Lower leg skin (tissue), 4 donors: ENCODE measurements around the gene GABBR2. TPM values are rescaled to one million over a fixed set of nuclear protein-coding genes. Genes with fewer than 3 reads are reported as not detected.

ENCODE experiments used
- DNase-seq, 2 donors: peaks; one replicate each; pipeline ENCODE4 v3.0.0-alpha.2; 2019; ENCODE audit warnings: low spot score in 2 of 2
- H3K4me3 ChIP-seq: fragments of 200-600 bp; sonication (generic); 2 replicates; pipeline ENCODE4 v1.5.1; 2017; ENCODE audit warnings: mild to moderate bottlenecking, low read depth; ENCODE audit not compliant: poor library complexity, severe bottlenecking
- CTCF ChIP-seq, 3 donors: fragments of 450-650 bp; IDR thresholded peaks; one replicate each; pipeline ENCODE4 v1.5.1; 2016; ENCODE audit warnings: antibody characterized with exemption in 3 of 3, mild to moderate bottlenecking in 3 of 3, moderate library complexity in 2 of 3
- POLR2A ChIP-seq, 2 donors: fragments of 450-650 bp; IDR thresholded peaks; one replicate each; pipeline ENCODE4 v1.6.1; 2016 to 2017; ENCODE audit warnings: antibody characterized with exemption in 2 of 2, mild to moderate bottlenecking in 1 of 2, moderate library complexity in 1 of 2
- WGBS, 2 donors: methylation state at CpG; one replicate each; pipeline ENCODE4 v1.1.5; 2018; 5-methylcytosine and 5-hydroxymethylcytosine counted together
- intact Hi-C: fragments of 100-400 bp; cut with DNase I; formaldehyde crosslinking; loops from one replicate; pipeline ENCODE4 v1.15.0; 2023; ENCODE audit warnings: low total_unique reads
- total RNA-seq, 4 donors: library from RNA; depleted of rRNA; stranded (reverse); fragments of >200 nt; gene quantifications; one replicate each; pipeline ENCODE4 v1.1.0, GENCODE V29; 2016

The GABBR2 gene
- total RNA-seq, 4 donors from 2014 or later, result 0.23 to 4.2 TPM; not detected in 2

GRCh38 chr9:98391867-98392266 lies 316.9 kb downstream of the GABBR2 start:
- H3K4me3 ChIP-seq, result no peak overlapping the region
- intact Hi-C loops, result no loop called here
- WGBS, 2 donors, result 54 to 55% methylated on average over 6 of the region's 6 CpGs
- DNase-seq, result no peak
- TF ChIP-seq POLR2A (IDR thresholded peaks at IDR 0.05), result no peak
- no peak for TF ChIP-seq CTCF (IDR thresholded peaks at IDR 0.05)

- intact Hi-C loops, result no loop called here
- H3K4me3 ChIP-seq, result no peak overlapping the region
- WGBS, 2 donors, result 87 to 90% methylated on average over 7 of the region's 7 CpGs
- no peak for TF ChIP-seq CTCF (IDR thresholded peaks at IDR 0.05)
- no peak for TF ChIP-seq POLR2A (IDR thresholded peaks at IDR 0.05)
- DNase-seq, result no peak
These were observed 317.3 kb downstream of the GABBR2 start for GRCh38 chr9:98391406-98391805.

GRCh38 chr9:98385751-98386150 lies 323.0 kb downstream of the GABBR2 start:
- no peak for DNase-seq
- intact Hi-C loops, result no loop called here
- no peak overlapping the region for H3K4me3 ChIP-seq
- 78 to 81% methylated on average over 3 of the region's 3 CpGs for WGBS, 2 donors
- no peak for TF ChIP-seq POLR2A (IDR thresholded peaks at IDR 0.05)
- TF ChIP-seq CTCF (IDR thresholded peaks at IDR 0.05), result no peak

- 58 to 72% methylated on average over 4 of the region's 4 CpGs for WGBS, 2 donors
- DNase-seq, result no peak
These were observed 325.0 kb downstream of the GABBR2 start for GRCh38 chr9:98383758-98384157.

GRCh38 chr9:98381311-98382103 lies 327.2 kb downstream of the GABBR2 start:
- no peak overlapping the region for H3K4me3 ChIP-seq
- WGBS, 2 donors, result 91% methylated on average over 12 of the region's 12 CpGs
- no peak for DNase-seq
- intact Hi-C loops, result no loop called here
- TF ChIP-seq POLR2A (IDR thresholded peaks at IDR 0.05) (no peak), CTCF (IDR thresholded peaks at IDR 0.05) (no peak)

More at GRCh38 chr9:98383758-98384157, 325.0 kb downstream of the GABBR2 start:
- TF ChIP-seq CTCF (IDR thresholded peaks at IDR 0.05), result no peak
- TF ChIP-seq POLR2A (IDR thresholded peaks at IDR 0.05), result no peak
- no peak overlapping the region for H3K4me3 ChIP-seq
- intact Hi-C loops, result no loop called here
